Measurements from ENCODE around the gene NDFIP1.

The NDFIP1 gene

DNA sequence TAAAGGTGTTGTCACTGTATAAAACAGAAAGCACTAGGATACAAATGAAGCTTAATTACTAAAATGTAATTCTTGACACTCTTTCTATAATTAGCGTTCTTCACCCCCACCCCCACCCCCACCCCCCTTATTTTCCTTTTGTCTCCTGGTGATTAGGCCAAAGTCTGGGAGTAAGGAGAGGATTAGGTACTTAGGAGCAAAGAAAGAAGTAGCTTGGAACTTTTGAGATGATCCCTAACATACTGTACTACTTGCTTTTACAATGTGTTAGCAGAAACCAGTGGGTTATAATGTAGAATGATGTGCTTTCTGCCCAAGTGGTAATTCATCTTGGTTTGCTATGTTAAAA lies 43.8 kb downstream of the NDFIP1 start:
- no peak for TF ChIP-seq CTCF (IDR thresholded peaks at IDR 0.05)

DNA sequence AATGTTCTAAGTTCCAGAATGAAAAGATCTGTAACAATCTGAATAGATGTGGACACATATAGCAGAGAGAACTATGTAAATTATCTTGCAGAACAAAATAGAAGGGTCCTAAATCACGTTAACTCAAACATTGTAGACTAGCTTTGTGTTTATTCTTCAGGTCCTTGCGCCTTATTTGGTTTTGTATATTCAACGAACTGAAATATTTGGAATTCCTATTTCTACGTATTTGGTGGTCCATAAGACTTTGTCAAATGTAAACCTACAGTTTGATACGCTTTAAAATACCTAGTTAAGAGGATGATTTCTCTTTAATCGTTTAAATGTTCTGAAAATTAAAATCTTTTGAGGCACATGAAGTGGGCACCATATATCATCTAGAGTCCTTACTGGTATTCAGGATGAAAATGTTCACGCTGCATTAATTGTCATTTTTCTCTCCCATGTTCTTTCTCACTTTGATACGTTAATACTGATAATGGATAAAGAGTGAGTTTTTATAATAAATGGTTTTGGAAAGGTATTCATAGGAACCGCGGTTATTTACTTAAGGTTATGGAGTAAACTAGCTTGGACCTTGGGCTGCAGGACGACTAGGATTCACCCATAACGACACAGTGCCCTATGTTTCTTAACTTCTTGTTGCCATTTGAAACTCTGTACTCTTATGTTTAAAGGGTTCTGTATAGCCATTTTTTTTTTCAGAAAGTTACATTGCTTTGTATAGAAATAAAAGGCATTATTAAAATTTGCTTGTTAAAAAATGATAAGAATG lies 45.3 kb downstream of the NDFIP1 start:
- TF ChIP-seq CTCF (IDR thresholded peaks at IDR 0.05): no peak

DNA sequence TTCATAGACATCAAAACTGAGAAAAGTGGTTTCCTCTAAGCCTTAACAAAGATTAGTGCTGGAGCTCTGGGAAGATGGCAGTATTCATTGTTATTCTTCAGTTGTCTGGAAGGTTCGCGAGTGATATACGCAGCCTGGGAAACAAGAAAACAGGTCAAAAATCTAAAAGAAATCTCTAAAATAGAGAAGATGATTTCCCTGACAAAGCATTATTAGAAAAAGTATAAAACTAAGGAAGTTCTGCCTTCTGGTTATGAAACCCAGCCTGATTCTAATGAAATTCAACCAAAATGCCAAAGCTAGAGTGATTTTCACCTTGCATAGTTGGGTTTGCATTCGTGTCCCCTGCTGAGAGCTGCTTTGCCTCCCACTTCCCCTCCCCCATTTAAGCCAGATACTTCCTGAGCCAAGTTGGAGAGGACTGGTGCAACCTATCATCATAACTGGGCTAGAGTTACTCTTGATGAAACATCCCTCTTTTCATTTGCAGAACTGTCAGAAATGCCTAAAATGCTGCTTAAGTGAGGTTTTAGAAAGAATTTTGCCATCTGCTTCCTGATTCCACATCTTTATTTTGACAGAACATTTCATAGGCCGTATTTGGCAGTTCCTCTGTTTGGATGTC lies 48.4 kb downstream of the NDFIP1 start:
- TF ChIP-seq CTCF (IDR thresholded peaks at IDR 0.05): no peak

DNA sequence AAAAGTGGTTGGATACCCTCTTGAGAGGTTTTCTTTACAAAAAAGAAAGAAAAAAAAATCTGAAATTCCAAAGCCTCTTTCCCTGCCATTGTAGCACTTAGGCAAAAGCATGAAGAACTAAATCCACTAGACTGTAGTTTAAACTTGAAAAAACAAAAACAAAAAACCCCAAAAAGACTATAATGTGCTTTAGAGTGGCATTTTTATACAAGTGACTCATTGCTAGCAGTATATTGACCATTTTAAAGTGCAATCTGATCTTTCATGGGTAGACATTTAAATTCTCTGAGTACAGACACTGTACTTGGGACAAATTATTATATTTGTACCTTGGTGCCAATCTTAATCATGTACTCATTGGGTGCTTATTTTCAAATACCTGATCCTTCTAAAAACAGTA lies 50.8 kb downstream of the NDFIP1 start:
- no peak for TF ChIP-seq CTCF (IDR thresholded peaks at IDR 0.05)

- no peak for TF ChIP-seq CTCF (IDR thresholded peaks at IDR 0.05)
These were observed 55.7 kb downstream of the NDFIP1 start for GRCh38 chr5:142164315-142164714.

GRCh38 chr5:142166754-142167153 lies 58.2 kb downstream of the NDFIP1 start:
- TF ChIP-seq CTCF (IDR thresholded peaks at IDR 0.05): no peak

DNA sequence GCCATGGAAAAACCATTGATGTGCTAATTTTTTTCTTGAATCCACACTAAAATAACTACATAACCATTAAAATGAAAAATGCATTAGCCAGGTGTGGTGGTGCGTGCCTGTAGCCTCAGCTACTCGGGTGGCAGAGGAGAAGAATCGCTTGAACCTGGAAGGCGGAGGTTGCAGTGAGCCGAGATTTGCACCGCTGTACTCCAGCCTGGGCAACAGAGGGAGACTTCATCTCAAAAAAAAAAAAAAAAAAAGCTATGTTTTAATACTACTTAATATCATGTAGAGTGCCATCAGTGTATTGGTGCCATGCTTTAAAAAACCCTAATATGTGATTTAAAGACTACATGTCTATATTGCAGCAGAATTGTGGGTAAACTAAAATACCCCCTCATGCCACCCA lies 58.9 kb downstream of the NDFIP1 start:
- TF ChIP-seq CTCF (IDR thresholded peaks at IDR 0.05): 0 out of 2 replicates have a peak, but pooled peaks have one; percentile 21
